DOHH2 (cell line): ENCODE measurements around the gene RSU1.

Source experiments
- H3F3A ChIP-seq: fragments of 200-600 bp; sonication (generic), shearing (Covaris generic); 2 replicates; pipeline ENCODE4 v1.6.0; 2016; ENCODE audit warnings: antibody characterized with exemption, mild to moderate bottlenecking; ENCODE audit not compliant: control insufficient read depth, insufficient read depth
- H3K27ac ChIP-seq: fragments of 200-600 bp; sonication (generic); 2 replicates; pipeline ENCODE4 v1.5.1; 2014; ENCODE audit warnings: low read depth, mild to moderate bottlenecking, low read length, moderate library complexity
- H3K27me3 ChIP-seq: fragments of 200-600 bp; sonication (generic); 2 replicates; pipeline ENCODE4 v1.6.1; 2014; ENCODE audit warnings: mild to moderate bottlenecking, low read length, mixed read lengths; ENCODE audit not compliant: control insufficient read depth
- H3K36me3 ChIP-seq: fragments of 200-600 bp; sonication (generic); 2 replicates; pipeline ENCODE4 v1.6.1; 2014; ENCODE audit warnings: mild to moderate bottlenecking, low read length, moderate library complexity, mixed read lengths; ENCODE audit not compliant: control insufficient read depth
- H3K4me1 ChIP-seq: fragments of 200-600 bp; sonication (generic); 2 replicates; pipeline ENCODE4 v1.6.1; 2014; ENCODE audit warnings: mild to moderate bottlenecking, low read length, mixed read lengths; ENCODE audit not compliant: control insufficient read depth
- H3K4me2 ChIP-seq: fragments of 200-600 bp; sonication (generic); 2 replicates; pipeline ENCODE4 v1.6.0; 2014; ENCODE audit warnings: mild to moderate bottlenecking, low read length, moderate library complexity
- H3K4me3 ChIP-seq: fragments of 200-600 bp; sonication (generic); 2 replicates; pipeline ENCODE4 v1.5.1; 2014; ENCODE audit warnings: mild to moderate bottlenecking, low read length, mixed read lengths
- H3K79me2 ChIP-seq: fragments of 200-600 bp; sonication (generic); 2 replicates; pipeline ENCODE4 v1.6.1; 2014; ENCODE audit warnings: mild to moderate bottlenecking, low read length, mixed read lengths; ENCODE audit not compliant: control insufficient read depth
- H3K9me2 ChIP-seq: fragments of 200-600 bp; sonication (generic); replicated peaks from 2 replicates; pipeline ENCODE4 v1.6.1; 2014; ENCODE audit warnings: mild to moderate bottlenecking, low read length, mixed read lengths; ENCODE audit not compliant: control insufficient read depth
- H3K9me3 ChIP-seq: fragments of 200-600 bp; sonication (generic); 2 replicates; pipeline ENCODE4 v1.6.1; 2014; ENCODE audit warnings: antibody characterized with exemption, low read length, mixed read lengths; ENCODE audit not compliant: control insufficient read depth, insufficient read depth
- H4K20me1 ChIP-seq: fragments of 200-600 bp; sonication (generic); 2 replicates; pipeline ENCODE4 v1.6.0; 2014; ENCODE audit warnings: low read depth, mild to moderate bottlenecking, antibody characterized with exemption, low read length, moderate library complexity; ENCODE audit not compliant: control insufficient read depth, insufficient read depth
- EZH2phosphoT487 ChIP-seq: fragments of 200-600 bp; sonication (generic); IDR thresholded peaks from 2 replicates; pipeline ENCODE4 v1.6.1; 2017; ENCODE audit warnings: borderline replicate concordance, mild to moderate bottlenecking, antibody characterized with exemption, low read length, moderate library complexity, mixed read lengths
- TF ChIP-seq, protein P1 (sequence below): fragments of 200-600 bp; sonication (generic); IDR thresholded peaks from one replicate; pipeline ENCODE4 v1.5.1; 2014; ENCODE audit warnings: antibody characterized with exemption, mild to moderate bottlenecking, low read depth, low read length; ENCODE audit not compliant: poor library complexity, severe bottlenecking

Gene RSU1

DNA sequence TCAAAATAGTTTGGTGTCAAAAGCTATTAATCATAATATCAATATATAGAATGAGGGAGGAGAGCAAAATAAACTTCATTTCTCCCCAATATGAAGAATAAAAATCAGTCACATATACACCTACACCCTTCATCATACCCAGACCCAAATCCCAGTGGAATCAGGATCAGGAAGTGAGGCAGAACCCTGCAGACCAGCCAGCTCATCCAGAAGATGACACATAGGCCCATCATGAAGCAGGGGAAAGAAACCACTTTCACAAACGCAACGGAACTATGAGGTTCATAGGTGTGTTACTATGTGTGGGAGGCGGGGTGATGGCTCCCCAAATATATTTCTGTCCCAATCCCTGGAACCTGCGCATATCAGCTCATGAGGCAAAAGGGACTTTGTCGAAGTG is 89.0 kb downstream of the RSU1 start:
- no peaks in the 10 kb centered on the region for H3K36me3 ChIP-seq
- no peaks in the 10 kb centered on the region for H3K9me2 ChIP-seq
- H3K4me2 ChIP-seq, result no peak overlapping the region
- H3K4me3 ChIP-seq, result no peak overlapping the region
- H3K79me2 ChIP-seq, result no peaks in the 10 kb centered on the region
- H3F3A ChIP-seq, result no peaks in the 10 kb centered on the region
- no peak overlapping the region for H3K27ac ChIP-seq
- no peaks in the 10 kb centered on the region for H3K27me3 ChIP-seq
- H4K20me1 ChIP-seq, result no peaks in the 10 kb centered on the region
- no peaks in the 10 kb centered on the region for H3K9me3 ChIP-seq
- TF ChIP-seq, protein P1, sequence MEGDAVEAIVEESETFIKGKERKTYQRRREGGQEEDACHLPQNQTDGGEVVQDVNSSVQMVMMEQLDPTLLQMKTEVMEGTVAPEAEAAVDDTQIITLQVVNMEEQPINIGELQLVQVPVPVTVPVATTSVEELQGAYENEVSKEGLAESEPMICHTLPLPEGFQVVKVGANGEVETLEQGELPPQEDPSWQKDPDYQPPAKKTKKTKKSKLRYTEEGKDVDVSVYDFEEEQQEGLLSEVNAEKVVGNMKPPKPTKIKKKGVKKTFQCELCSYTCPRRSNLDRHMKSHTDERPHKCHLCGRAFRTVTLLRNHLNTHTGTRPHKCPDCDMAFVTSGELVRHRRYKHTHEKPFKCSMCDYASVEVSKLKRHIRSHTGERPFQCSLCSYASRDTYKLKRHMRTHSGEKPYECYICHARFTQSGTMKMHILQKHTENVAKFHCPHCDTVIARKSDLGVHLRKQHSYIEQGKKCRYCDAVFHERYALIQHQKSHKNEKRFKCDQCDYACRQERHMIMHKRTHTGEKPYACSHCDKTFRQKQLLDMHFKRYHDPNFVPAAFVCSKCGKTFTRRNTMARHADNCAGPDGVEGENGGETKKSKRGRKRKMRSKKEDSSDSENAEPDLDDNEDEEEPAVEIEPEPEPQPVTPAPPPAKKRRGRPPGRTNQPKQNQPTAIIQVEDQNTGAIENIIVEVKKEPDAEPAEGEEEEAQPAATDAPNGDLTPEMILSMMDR, result no peak
- TF ChIP-seq EZH2phosphoT487, result no peak
- no peaks in the 10 kb centered on the region for H3K4me1 ChIP-seq

DNA sequence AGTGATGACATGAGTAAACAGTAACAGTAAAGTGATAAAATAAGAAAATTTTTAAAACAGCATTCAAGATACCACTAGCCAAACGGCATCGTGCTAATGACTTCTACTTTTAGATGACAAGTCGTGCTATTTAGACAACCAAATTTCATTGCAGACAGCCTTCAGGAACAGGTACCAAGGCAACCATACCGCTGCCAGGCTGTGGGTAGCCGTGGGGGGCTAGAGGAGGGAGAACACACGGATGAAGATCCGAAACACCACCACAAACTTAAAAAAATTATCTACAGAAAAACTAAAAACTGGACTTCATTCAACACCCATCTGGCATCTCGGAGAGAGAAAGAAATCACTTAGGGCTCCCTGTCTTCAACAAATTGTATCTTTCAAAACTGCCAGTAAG is 89.6 kb downstream of the RSU1 start:
- Histone ChIP-seq H3K9me2 (no peaks in the 10 kb centered on the region), H3K27ac (no peak overlapping the region), H3K4me2 (no peak overlapping the region), H3K27me3 (no peaks in the 10 kb centered on the region), H3K4me1 (no peaks in the 10 kb centered on the region), H3K79me2 (no peaks in the 10 kb centered on the region), H3K36me3 (no peaks in the 10 kb centered on the region), H3K9me3 (no peaks in the 10 kb centered on the region), H3K4me3 (no peak overlapping the region), H3F3A (no peaks in the 10 kb centered on the region), H4K20me1 (no peaks in the 10 kb centered on the region)
- TF ChIP-seq, protein P1, result no peak
- no peak for TF ChIP-seq EZH2phosphoT487

DNA sequence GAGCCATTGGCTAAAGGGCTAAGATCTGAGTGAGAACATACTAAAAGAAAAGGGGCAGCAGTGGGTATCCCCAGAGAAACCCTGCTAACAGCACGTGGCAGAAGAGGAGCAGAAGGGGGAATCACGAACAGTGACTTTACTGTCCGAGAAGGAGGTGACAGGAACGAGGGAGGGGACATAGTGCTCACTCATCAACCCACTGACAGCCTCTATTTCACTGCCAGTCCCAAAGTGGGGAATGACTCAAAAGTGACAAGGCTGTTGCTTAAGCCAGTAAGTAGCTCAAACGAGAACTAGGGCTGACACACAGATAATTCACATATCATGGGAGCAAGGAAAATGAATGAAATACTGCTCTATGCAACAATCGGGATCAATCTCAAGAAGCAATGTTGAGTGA is 92.7 kb downstream of the RSU1 start:
- Histone ChIP-seq H3K4me2 (no peak overlapping the region), H3K36me3 (no peaks in the 10 kb centered on the region)

More for the DNA sequence above, 92.7 kb downstream of the RSU1 start:
- Histone ChIP-seq H3K9me2 (no peaks in the 10 kb centered on the region), H3K27me3 (no peaks in the 10 kb centered on the region), H3F3A (no peaks in the 10 kb centered on the region), H3K4me1 (no peaks in the 10 kb centered on the region), H3K4me3 (no peak overlapping the region), H4K20me1 (no peaks in the 10 kb centered on the region), H3K9me3 (no peaks in the 10 kb centered on the region), H3K79me2 (no peaks in the 10 kb centered on the region), H3K27ac (no peak overlapping the region)
- TF ChIP-seq, protein P1, result no peak
- no peak for TF ChIP-seq EZH2phosphoT487
